ENCODE results near the gene FLCN.
A peak's percentile ranks its signal among the peaks of the same experiment; 100 is the strongest.

DNA sequence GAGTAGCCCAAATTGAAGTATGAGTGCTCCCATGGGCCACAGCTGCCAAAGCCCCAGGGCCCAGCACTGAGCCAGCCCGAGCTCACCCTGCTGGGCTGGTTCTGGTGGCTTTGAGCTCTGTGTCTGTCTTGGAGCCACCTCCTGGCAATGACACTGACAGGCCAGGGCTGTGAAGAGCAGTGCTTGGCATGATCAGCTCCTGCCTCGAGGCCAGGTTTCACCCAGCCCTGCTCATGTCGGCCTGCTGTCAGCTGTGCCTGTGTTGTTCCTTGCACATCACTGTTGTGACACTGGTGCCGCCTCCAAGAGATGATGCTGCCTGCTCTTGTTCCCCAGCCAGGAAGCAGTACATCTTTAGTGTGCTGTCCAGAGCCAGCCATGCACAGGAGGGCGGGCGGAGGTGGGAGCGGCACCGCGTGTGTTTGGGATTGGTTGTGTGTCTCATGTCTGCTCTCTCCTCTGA lies 56.8 kb downstream of the FLCN start:
- no peak for TF ChIP-seq POLR2A (IDR thresholded peaks at IDR 0.05)
- TF ChIP-seq POLR2AphosphoS5 (IDR thresholded peaks at IDR 0.05): peak in 1 of 3 donors; percentile 76
- TF ChIP-seq CTCF (IDR thresholded peaks at IDR 0.05): no peak

All from suprapubic skin (tissue), 4 donors.